Activated gamma-delta T cell treated with anti-CD3 and anti-CD28 coated beads, Interleukin-2, amount 50 U/mL, for 16 hours (primary cell): ENCODE data around the gene RASEF.
"Not testable (repeated sequence)": the region's sequence is repeated elsewhere in the genome, so short reads cannot be mapped to it uniquely, and the experiment has no call there.

Experiments
- DNase-seq: peaks from one replicate; pipeline ENCODE4 v3.0.0-alpha.2; 2020; ENCODE audit warnings: low read depth

The RASEF gene

GRCh38 chr9:83062651-83063527 is at the start of gene RASEF:
Gene RASEF, minus strand, starts transcription at chr9:83063142. Its CDS starts 275 bp downstream, at chr9:83062867.
- no peak for DNase-seq

GRCh38 chr9:83111169-83111568 is 48.2 kb upstream of the RASEF start:
- no peak for DNase-seq

GRCh38 chr9:83109296-83109695 is 46.4 kb upstream of the RASEF start:
- no peak for DNase-seq

- DNase-seq = no peak
These were observed 45.3 kb upstream of the RASEF start for GRCh38 chr9:83108208-83108607.

GRCh38 chr9:83106772-83107171 is 43.8 kb upstream of the RASEF start:
- no peak for DNase-seq

- no peak for DNase-seq
These were observed 43.3 kb upstream of the RASEF start for GRCh38 chr9:83106263-83106662.

- DNase-seq = no peak
These were observed 34.7 kb upstream of the RASEF start for GRCh38 chr9:83097633-83098032.

- DNase-seq = not testable (repeated sequence)
These were observed 30.4 kb upstream of the RASEF start for GRCh38 chr9:83093311-83093710.

- DNase-seq = no peak
These were observed 18.9 kb upstream of the RASEF start for GRCh38 chr9:83081846-83082245.

- DNase-seq = no peak
These were observed 18.1 kb upstream of the RASEF start for GRCh38 chr9:83081010-83081409.

- not testable (repeated sequence) for DNase-seq
These were observed 13.0 kb upstream of the RASEF start for GRCh38 chr9:83075932-83076331.

- DNase-seq = not testable (repeated sequence)
These were observed 9.6 kb upstream of the RASEF start for GRCh38 chr9:83072498-83072897.

GRCh38 chr9:83071626-83072025 is 8.7 kb upstream of the RASEF start:
- DNase-seq = no peak

GRCh38 chr9:83070261-83070660 is 7.3 kb upstream of the RASEF start:
- DNase-seq = no peak

GRCh38 chr9:83069651-83070050 is 6.7 kb upstream of the RASEF start:
- DNase-seq = no peak

- DNase-seq = no peak
These were observed 5.5 kb upstream of the RASEF start for GRCh38 chr9:83068414-83068813.

- DNase-seq = no peak
These were observed 4.6 kb upstream of the RASEF start for GRCh38 chr9:83067579-83067978.

GRCh38 chr9:83066771-83067170 is 3.8 kb upstream of the RASEF start:
- no peak for DNase-seq

- no peak for DNase-seq
These were observed 2.3 kb upstream of the RASEF start for GRCh38 chr9:83065233-83065632.

GRCh38 chr9:83061990-83062650 is 822 bp downstream of the RASEF start:
- no peak for DNase-seq

GRCh38 chr9:83061036-83061435 is 1.9 kb downstream of the RASEF start:
- DNase-seq = no peak

- no peak for DNase-seq
These were observed 2.4 kb downstream of the RASEF start for GRCh38 chr9:83060556-83060955.

GRCh38 chr9:83059417-83059816 is 3.5 kb downstream of the RASEF start:
- no peak for DNase-seq
